H1 (cell line): ENCODE data around the gene ATAD3A. TPM values are rescaled to one million over a fixed set of nuclear protein-coding genes. Genes with fewer than 3 reads are reported as not detected.
"Not testable (repeated sequence)": the region's sequence is repeated elsewhere in the genome, so short reads cannot be mapped to it uniquely, and the experiment has no call there.

Experiments
- CTCF ChIA-PET: fragments of 300-600 bp; sonication (Branson Sonifier 250); formaldehyde crosslinking; loops from one replicate; lab custom pipeline; 2021; ENCODE audit not compliant: partially characterized antibody; lab: Charles Lee
- POLR2A ChIA-PET: fragments of 300-600 bp; sonication (Branson Sonifier 250); formaldehyde crosslinking; loops from one replicate; lab custom pipeline; 2021; ENCODE audit warnings: inconsistent platforms; ENCODE audit not compliant: partially characterized antibody; lab: Charles Lee
- DNase-seq, 2 experiments: peaks; one replicate each; pipeline versions ENCODE4 v3.0.0 to v3.0.0-alpha.2; 2010 to 2022; ENCODE audit warnings: low spot score in 2 of 2, low read depth in 1 of 2, mixed read lengths in 1 of 2
- FAIRE-seq: peaks from 2 replicates; lab custom pipeline; 2011; peaks lifted over from hg19 to GRCh38; lab: Jason Lieb, UNC
- H2AFZ ChIP-seq: 2 replicates; pipeline ENCODE4 v1.8.1; 2012; ENCODE audit warnings: low read length, inconsistent platforms
- H2AK5ac ChIP-seq: 2 replicates; pipeline ENCODE4 v1.6.1; 2013; ENCODE audit warnings: low read depth, low read length
- H2BK120ac ChIP-seq: replicated peaks from 2 replicates; pipeline ENCODE3; 2013; ENCODE audit warnings: low read depth, low read length, inconsistent platforms
- H2BK12ac ChIP-seq: 2 replicates; pipeline ENCODE4 v1.6.1; 2013; ENCODE audit warnings: low read depth, low read length
- H2BK15ac ChIP-seq: 2 replicates; pipeline ENCODE4 v1.6.1; 2013; ENCODE audit warnings: low read length
- H2BK20ac ChIP-seq: 2 replicates; pipeline ENCODE4 v1.6.1; 2013; ENCODE audit warnings: low read length
- H2BK5ac ChIP-seq: 2 replicates; pipeline ENCODE4 v1.6.1; 2013; ENCODE audit warnings: low read depth, low read length
- H3K14ac ChIP-seq: 2 replicates; pipeline ENCODE4 v1.6.1; 2013; ENCODE audit warnings: inconsistent platforms; ENCODE audit not compliant: insufficient read length
- H3K18ac ChIP-seq: 2 replicates; pipeline ENCODE4 v1.6.1; 2013; ENCODE audit warnings: low read length; ENCODE audit errors: extremely low read depth
- H3K23ac ChIP-seq: 2 replicates; pipeline ENCODE4 v1.6.1; 2013; ENCODE audit warnings: inconsistent platforms; ENCODE audit not compliant: insufficient read length
- H3K23me2 ChIP-seq: 2 replicates; pipeline ENCODE4 v1.6.1; 2013; ENCODE audit warnings: low read depth, low read length
- H3K27ac ChIP-seq: 2 replicates; pipeline ENCODE4 v1.6.1; 2011; ENCODE audit warnings: low read depth, low read length, inconsistent platforms
- H3K27me3 ChIP-seq, 4 experiments: replicated peaks in 1 of 4; 1 replicate in 1 of 4; 2 replicates in 3 of 4; pipeline versions ENCODE4 v1.6.1 to v1.8.1; 2011 to 2013; ENCODE audit warnings: low read length in 3 of 4, mild to moderate bottlenecking in 3 of 4, inconsistent platforms in 2 of 4, mixed read lengths in 2 of 4, moderate library complexity in 1 of 4; ENCODE audit not compliant: control insufficient read depth in 3 of 4, insufficient read depth in 3 of 4; ENCODE audit errors: extremely low read depth in 1 of 4
- H3K36me3 ChIP-seq, 4 experiments: 2 replicates each; pipeline versions ENCODE4 v1.6.1 to v1.8.1; 2011 to 2013; ENCODE audit warnings: mild to moderate bottlenecking in 4 of 4, low read length in 3 of 4, moderate library complexity in 2 of 4, control low read depth in 1 of 4, inconsistent platforms in 1 of 4; ENCODE audit not compliant: insufficient read depth in 4 of 4, control insufficient read depth in 2 of 4
- H3K4ac ChIP-seq: replicated peaks from 2 replicates; pipeline ENCODE3; 2013; ENCODE audit warnings: low read length, low read depth, mixed read lengths, inconsistent platforms; ENCODE audit not compliant: insufficient read length
- H3K4me1 ChIP-seq, 4 experiments: replicated peaks in 1 of 4; 1 replicate in 1 of 4; 2 replicates in 3 of 4; pipeline versions ENCODE4 v1.6.1 to v1.8.1; 2011 to 2013; ENCODE audit warnings: low read length in 3 of 4, inconsistent platforms in 2 of 4, mixed read lengths in 1 of 4; ENCODE audit not compliant: insufficient read depth in 4 of 4, control insufficient read depth in 3 of 4
- H3K4me2 ChIP-seq, 2 experiments: 2 replicates each; pipeline versions ENCODE4 v1.6.1 to v1.8.1; 2011 to 2013; ENCODE audit warnings: low read depth in 2 of 2, low read length in 2 of 2, control low read depth in 1 of 2, inconsistent platforms in 1 of 2, mild to moderate bottlenecking in 1 of 2; ENCODE audit not compliant: insufficient read depth in 1 of 2
- H3K4me3 ChIP-seq, 4 experiments: fragments of 200-600, 300-600 bp in 1 of 4; sonication (generic), shearing (Covaris generic), sonication (Bioruptor Twin) in 1 of 4; 2 replicates each; pipeline versions ENCODE4 v1.5.1 to v1.8.1; 2011 to 2016; ENCODE audit warnings: low read length in 4 of 4, low read depth in 3 of 4, control low read depth in 2 of 4, inconsistent platforms in 2 of 4, mild to moderate bottlenecking in 2 of 4, mixed read lengths in 1 of 4, moderate library complexity in 1 of 4; ENCODE audit not compliant: insufficient read depth in 2 of 4; ENCODE audit errors: extremely low read depth in 1 of 4
- H3K56ac ChIP-seq: replicated peaks from 2 replicates; pipeline ENCODE3; 2013; ENCODE audit warnings: low read depth, mild to moderate bottlenecking, mixed read lengths, low read length, inconsistent platforms; ENCODE audit not compliant: insufficient read length
- H3K79me1 ChIP-seq: 2 replicates; pipeline ENCODE4 v1.6.1; 2013; ENCODE audit warnings: low read depth, low read length, control low read depth
- H3K79me2 ChIP-seq, 2 experiments: 2 replicates each; pipeline versions ENCODE4 v1.6.1 to v1.8.1; 2012 to 2013; ENCODE audit warnings: low read length in 2 of 2, mild to moderate bottlenecking in 2 of 2, inconsistent platforms in 1 of 2; ENCODE audit not compliant: insufficient read depth in 2 of 2, control insufficient read depth in 1 of 2
- H3K9ac ChIP-seq, 4 experiments: replicated peaks in 1 of 4; 1 replicate in 1 of 4; 2 replicates in 3 of 4; pipeline versions ENCODE4 v1.6.1 to v1.8.1; 2011 to 2013; ENCODE audit warnings: low read depth in 3 of 4, low read length in 3 of 4, control low read depth in 2 of 4, mild to moderate bottlenecking in 2 of 4, moderate library complexity in 2 of 4, inconsistent platforms in 1 of 4; ENCODE audit errors: extremely low read depth in 1 of 4
- H3K9me3 ChIP-seq, 2 experiments: 2 replicates each; pipeline versions ENCODE4 v1.6.1 to v1.8.1; 2012 to 2013; ENCODE audit warnings: mild to moderate bottlenecking in 2 of 2, moderate library complexity in 2 of 2, control low read depth in 1 of 2, inconsistent platforms in 1 of 2, low read depth in 1 of 2, low read length in 1 of 2, mixed read lengths in 1 of 2; ENCODE audit not compliant: insufficient read depth in 2 of 2
- H4K20me1 ChIP-seq, 2 experiments: replicated peaks in 1 of 2; 2 replicates each; pipeline versions ENCODE3 to v1.8.1; 2011 to 2013; ENCODE audit warnings: inconsistent platforms in 2 of 2, low read length in 2 of 2, mild to moderate bottlenecking in 1 of 2; ENCODE audit not compliant: insufficient read depth in 2 of 2, control insufficient read depth in 1 of 2
- H4K5ac ChIP-seq: 2 replicates; pipeline ENCODE4 v1.6.1; 2013; ENCODE audit warnings: low read length, low read depth, mixed read lengths, inconsistent platforms; ENCODE audit not compliant: insufficient read length
- H4K8ac ChIP-seq: 2 replicates; pipeline ENCODE4 v1.8.0; 2013; ENCODE audit warnings: mild to moderate bottlenecking, moderate library complexity, low read length, inconsistent platforms; ENCODE audit not compliant: insufficient read depth; ENCODE audit errors: extremely low read depth
- H4K91ac ChIP-seq: replicated peaks from 2 replicates; pipeline ENCODE3; 2013; ENCODE audit warnings: low read length, mixed read lengths, inconsistent platforms; ENCODE audit not compliant: insufficient read length
- WGBS, 2 experiments: shearing (Covaris generic) in 1 of 2; methylation state at CpG; one replicate each; pipeline versions ENCODE4 v1.1.6 to v1.1.7; 2013 to 2015; ENCODE audit warnings: low lambda C conversion rate in 2 of 2, mixed read lengths in 2 of 2, inconsistent platforms in 1 of 2, low coverage in 1 of 2, missing lambda C conversion rate in 1 of 2; ENCODE audit not compliant: insufficient replicate concordance in 2 of 2, insufficient coverage in 1 of 2, insufficient read length in 1 of 2; ENCODE audit errors: extremely low coverage in 1 of 2, missing lambda C conversion rate in 1 of 2; 5-methylcytosine and 5-hydroxymethylcytosine counted together
- polyA plus RNA-seq, 7 experiments: library from polyadenylated mRNA; depleted of rRNA in 3 of 7; stranded (reverse) in 5 of 7; unstranded in 2 of 7; fragments of >200 nt in 5 of 7; fragments of 200-250 nt in 2 of 7; gene quantifications; 1 replicate in 5 of 7; 2 replicates in 1 of 7; 4 replicates in 1 of 7; pipeline versions ENCODE4 v1.2.1 to v1.2.3, GENCODE V29; 2011 to 2013; ENCODE audit warnings: missing spikeins in 2 of 7, mixed read lengths in 2 of 7
- total RNA-seq: library from RNA; stranded (reverse); fragmentation: NEBNext Ultra II Directional; extraction: Animal tissue kit (Norgen Biotek cat#: 25700); gene quantifications from 2 replicates; pipeline ENCODE4 v1.2.1, GENCODE V29; 2021

ATAD3A gene
- total and polyA plus RNA-seq, 2 of the 8 experiments (the other 6 are each of a cell fraction or from before 2014, with no cell fraction given), result 28.3 to 64.7 TPM

DNA sequence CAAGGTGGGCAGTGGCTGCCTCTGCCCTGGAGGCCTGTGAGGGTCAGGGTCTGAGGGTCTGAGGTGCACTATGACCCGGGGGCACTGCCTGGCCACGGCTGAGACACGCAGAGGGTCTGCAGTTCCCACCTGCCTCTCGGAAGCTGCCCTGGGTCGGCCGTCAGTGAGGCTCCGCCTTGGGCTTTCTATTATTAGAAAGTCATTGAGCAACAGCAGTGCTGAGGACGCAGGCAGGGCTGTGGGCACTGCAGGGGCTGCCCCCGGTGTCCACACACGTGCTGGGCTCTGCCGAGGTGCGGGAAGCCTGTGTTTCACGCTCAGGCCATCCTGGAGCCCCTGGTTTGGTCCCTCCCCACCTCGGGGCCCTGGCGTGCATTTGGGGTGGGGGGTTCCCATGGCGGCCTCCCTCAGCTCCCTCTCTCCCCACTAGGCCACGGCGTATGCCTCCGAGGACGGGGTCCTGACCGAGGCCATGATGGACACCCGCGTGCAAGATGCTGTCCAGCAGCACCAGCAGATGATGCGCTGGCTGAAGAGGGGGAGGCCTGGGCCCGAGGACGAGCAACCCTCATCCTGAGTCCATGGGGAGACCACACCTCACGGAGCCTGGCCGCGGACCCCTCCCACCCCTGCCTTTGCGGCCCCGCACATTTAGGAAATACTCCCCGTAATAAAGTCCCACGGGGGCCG lies 3.0 kb upstream of the ATAD3A start:
- H2BK20ac ChIP-seq, H2BK5ac ChIP-seq, H4K8ac ChIP-seq, H3K9ac ChIP-seq, H2BK12ac ChIP-seq, H3K79me2 ChIP-seq, H3K4me3 ChIP-seq, H4K91ac ChIP-seq, H3K9me3 ChIP-seq, H3K14ac ChIP-seq, H3K18ac ChIP-seq, FAIRE-seq, H2AFZ ChIP-seq, CTCF ChIA-PET, H3K27me3 ChIP-seq, H4K5ac ChIP-seq, H3K4me2 ChIP-seq, H3K23me2 ChIP-seq, H3K56ac ChIP-seq, POLR2A ChIA-PET, H3K23ac ChIP-seq, H3K27ac ChIP-seq, H3K79me1 ChIP-seq, H2AK5ac ChIP-seq, H3K4me1 ChIP-seq, H3K36me3 ChIP-seq, H2BK15ac ChIP-seq, DNase-seq, H3K4ac ChIP-seq, H4K20me1 ChIP-seq, H2BK120ac ChIP-seq: not testable (repeated sequence)
- 93% methylated on average over 16 of the region's 34 CpGs; no CpG with 5 or more reads in 1 of the 2 experiments for WGBS, 2 experiments

DNA sequence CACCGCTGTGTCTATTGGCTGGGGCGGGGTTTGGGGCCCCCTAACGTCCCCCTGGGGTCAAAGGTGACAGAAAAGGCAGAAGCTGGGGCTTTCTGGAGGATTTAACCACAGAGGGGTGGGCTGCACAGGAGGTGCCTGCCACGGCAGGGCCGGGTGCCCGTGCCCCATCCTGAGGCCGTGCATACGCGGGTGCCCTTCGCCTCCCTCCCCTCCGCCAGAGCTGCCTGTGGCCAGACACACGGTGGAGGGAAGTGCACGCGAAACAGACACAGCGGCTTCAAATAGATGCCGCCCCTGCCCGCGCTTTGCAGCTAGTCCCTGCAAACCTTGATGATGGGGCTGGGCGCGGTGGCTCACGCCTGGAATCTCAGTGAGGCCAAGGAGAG lies 2.5 kb upstream of the ATAD3A start:
- H3K79me2 ChIP-seq, H2BK20ac ChIP-seq, H3K23me2 ChIP-seq, H4K91ac ChIP-seq, CTCF ChIA-PET, H3K4me3 ChIP-seq, H2BK5ac ChIP-seq, FAIRE-seq, H3K4me1 ChIP-seq, DNase-seq, H2BK120ac ChIP-seq, H3K79me1 ChIP-seq, H4K5ac ChIP-seq, H3K18ac ChIP-seq, H3K36me3 ChIP-seq, H3K27ac ChIP-seq, H3K4ac ChIP-seq, H3K4me2 ChIP-seq, POLR2A ChIA-PET, H2AK5ac ChIP-seq, H2BK15ac ChIP-seq, H3K14ac ChIP-seq, H3K27me3 ChIP-seq, H3K9ac ChIP-seq, H3K9me3 ChIP-seq, H3K23ac ChIP-seq, H3K56ac ChIP-seq, H4K8ac ChIP-seq, H2AFZ ChIP-seq, H2BK12ac ChIP-seq, H4K20me1 ChIP-seq: not testable (repeated sequence)
- 97% methylated on average over 10 of the region's 21 CpGs; no CpG with 5 or more reads in 1 of the 2 experiments for WGBS, 2 experiments
